Measurements from ENCODE around the gene CABLES1.

CABLES1 gene

GRCh38 chr18:23193742-23194141 is 58.5 kb downstream of the CABLES1 start:
- in situ Hi-C loops (cut with MboI; ENCODE audit: low sequenced_read_pairs) = no loop called here

GRCh38 chr18:23194155-23194996 is 59.1 kb downstream of the CABLES1 start:
- in situ Hi-C loops (cut with MboI; ENCODE audit: low sequenced_read_pairs) = no loop called here

- in situ Hi-C loops (cut with MboI; ENCODE audit: low sequenced_read_pairs) = no loop called here
Measured at GRCh38 chr18:23194997-23195957, 60.0 kb downstream of the CABLES1 start.

GRCh38 chr18:23196119-23197007 is 61.1 kb downstream of the CABLES1 start:
- in situ Hi-C loops (cut with MboI; ENCODE audit: low sequenced_read_pairs) = no loop called here

GRCh38 chr18:23198217-23198845 is 63.0 kb downstream of the CABLES1 start:
- in situ Hi-C loops (cut with MboI; ENCODE audit: low sequenced_read_pairs) = no loop called here

GRCh38 chr18:23200756-23201155 is 65.5 kb downstream of the CABLES1 start:
- in situ Hi-C loops (cut with MboI; ENCODE audit: low sequenced_read_pairs) = no loop called here

GRCh38 chr18:23201741-23202140 is 66.5 kb downstream of the CABLES1 start:
- in situ Hi-C loops (cut with MboI; ENCODE audit: low sequenced_read_pairs) = no loop called here

- in situ Hi-C loops (cut with MboI; ENCODE audit: low sequenced_read_pairs) = no loop called here
Measured at GRCh38 chr18:23203891-23204432, 68.7 kb downstream of the CABLES1 start.

GRCh38 chr18:23204589-23205235 is 69.4 kb downstream of the CABLES1 start:
- in situ Hi-C loops (cut with MboI; ENCODE audit: low sequenced_read_pairs) = no loop called here

- in situ Hi-C loops (cut with MboI; ENCODE audit: low sequenced_read_pairs) = no loop called here
Measured at GRCh38 chr18:23205980-23206379, 70.7 kb downstream of the CABLES1 start.

- in situ Hi-C loops (cut with MboI; ENCODE audit: low sequenced_read_pairs) = no loop called here
Measured at GRCh38 chr18:23207191-23207955, 72.1 kb downstream of the CABLES1 start.

GRCh38 chr18:23207994-23208393 is 72.7 kb downstream of the CABLES1 start:
- in situ Hi-C loops (cut with MboI; ENCODE audit: low sequenced_read_pairs) = no loop called here

GRCh38 chr18:23208600-23208999 is 73.3 kb downstream of the CABLES1 start:
- in situ Hi-C loops (cut with MboI; ENCODE audit: low sequenced_read_pairs) = no loop called here

GRCh38 chr18:23209031-23209430 is 73.7 kb downstream of the CABLES1 start:
- in situ Hi-C loops (cut with MboI; ENCODE audit: low sequenced_read_pairs) = no loop called here

GRCh38 chr18:23209796-23210195 is 74.5 kb downstream of the CABLES1 start:
- in situ Hi-C loops (cut with MboI; ENCODE audit: low sequenced_read_pairs) = no loop called here

GRCh38 chr18:23210526-23210925 is 75.2 kb downstream of the CABLES1 start:
- in situ Hi-C loops (cut with MboI; ENCODE audit: low sequenced_read_pairs) = no loop called here

- in situ Hi-C loops (cut with MboI; ENCODE audit: low sequenced_read_pairs) = no loop called here
Measured at GRCh38 chr18:23211146-23211545, 75.9 kb downstream of the CABLES1 start.

- in situ Hi-C loops (cut with MboI; ENCODE audit: low sequenced_read_pairs) = no loop called here
Measured at GRCh38 chr18:23212161-23212560, 76.9 kb downstream of the CABLES1 start.

- in situ Hi-C loops (cut with MboI; ENCODE audit: low sequenced_read_pairs) = no loop called here
Measured at GRCh38 chr18:23213200-23213599, 77.9 kb downstream of the CABLES1 start.
